ENCODE results near the gene ILDR2. TPM values are rescaled to one million over a fixed set of nuclear protein-coding genes. Genes with fewer than 3 reads are reported as not detected.

Gene ILDR2
- total and polyA plus RNA-seq, 2 donors (not counting 3 experiments of a cell fraction or from before 2014, with no cell fraction given): not detected

DNA sequence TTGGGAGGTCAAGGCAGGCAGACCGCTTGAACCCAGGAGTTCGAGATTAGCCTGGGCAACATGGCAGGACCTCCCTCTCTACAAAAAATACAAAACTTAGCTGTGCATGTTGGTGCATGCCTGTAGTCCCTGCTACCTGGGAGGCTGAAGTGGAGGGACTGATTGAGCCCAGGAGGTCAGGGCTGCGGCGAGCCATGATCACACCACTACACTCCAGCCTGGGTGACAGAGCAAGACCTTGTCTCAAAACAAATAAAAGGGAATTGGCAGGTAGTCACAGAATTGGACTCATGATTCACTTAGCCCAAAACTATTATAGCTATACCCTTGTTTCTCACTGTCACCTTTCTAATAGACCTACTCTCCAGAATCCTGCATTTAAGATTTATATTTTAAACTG is 104.8 kb downstream of the ILDR2 start:
- peaks cover 3 to 8% of the 10 kb centered on the region in 2 experiments for H3K36me3 ChIP-seq (ENCODE audit: control insufficient read depth in 2 of 2, extremely low read depth in 1 of 2, insufficient read depth in 2 of 2, low read length in 2 of 2)
- no peaks in the 10 kb centered on the region for H3K27me3 ChIP-seq (ENCODE audit: control insufficient read depth in 2 of 2, insufficient read depth in 2 of 2, low read length in 2 of 2)
- peaks cover 36% of the 10 kb centered on the region for H3K79me2 ChIP-seq (ENCODE audit: control insufficient read depth, insufficient read depth, low read length)
- H3K9me1 ChIP-seq (replicated peaks; ENCODE audit: control insufficient read depth, extremely low read depth, insufficient read depth, low read length): no peaks in the 10 kb centered on the region
- no peak for TF ChIP-seq POLR2AphosphoS5 (IDR thresholded peaks at IDR 0.05; ENCODE audit: insufficient read depth, low read depth, low read length)
- TF ChIP-seq, protein P1, sequence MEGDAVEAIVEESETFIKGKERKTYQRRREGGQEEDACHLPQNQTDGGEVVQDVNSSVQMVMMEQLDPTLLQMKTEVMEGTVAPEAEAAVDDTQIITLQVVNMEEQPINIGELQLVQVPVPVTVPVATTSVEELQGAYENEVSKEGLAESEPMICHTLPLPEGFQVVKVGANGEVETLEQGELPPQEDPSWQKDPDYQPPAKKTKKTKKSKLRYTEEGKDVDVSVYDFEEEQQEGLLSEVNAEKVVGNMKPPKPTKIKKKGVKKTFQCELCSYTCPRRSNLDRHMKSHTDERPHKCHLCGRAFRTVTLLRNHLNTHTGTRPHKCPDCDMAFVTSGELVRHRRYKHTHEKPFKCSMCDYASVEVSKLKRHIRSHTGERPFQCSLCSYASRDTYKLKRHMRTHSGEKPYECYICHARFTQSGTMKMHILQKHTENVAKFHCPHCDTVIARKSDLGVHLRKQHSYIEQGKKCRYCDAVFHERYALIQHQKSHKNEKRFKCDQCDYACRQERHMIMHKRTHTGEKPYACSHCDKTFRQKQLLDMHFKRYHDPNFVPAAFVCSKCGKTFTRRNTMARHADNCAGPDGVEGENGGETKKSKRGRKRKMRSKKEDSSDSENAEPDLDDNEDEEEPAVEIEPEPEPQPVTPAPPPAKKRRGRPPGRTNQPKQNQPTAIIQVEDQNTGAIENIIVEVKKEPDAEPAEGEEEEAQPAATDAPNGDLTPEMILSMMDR (IDR thresholded peaks at IDR 0.05; ENCODE audit: extremely low read depth in 1 of 2, insufficient read depth in 1 of 2, low read depth in 1 of 2, low read length in 2 of 2): no peak
- TF ChIP-seq EZH2 (IDR thresholded peaks at IDR 0.05; ENCODE audit: borderline replicate concordance, low read depth, low read length, severe bottlenecking): no peak
- FAIRE-seq (no peak), DNase-seq (ENCODE audit: low read depth, low spot score) (no peak)
- BruUV-seq (replicated peaks): no TSS peak
- H3K4me1 ChIP-seq (ENCODE audit: control insufficient read depth, extremely low read depth, insufficient read depth, low read length): peaks cover 7% of the 10 kb centered on the region
- intact Hi-C loops (cut with micrococcal nuclease) (loop anchor here (10.0 kb wide), 1 partner anchor 946 kb away; no protein-coding TSS in a partner anchor), dilution Hi-C loops (cut with MboI; ENCODE audit: extremely low pct_ligation_motif_present, low sequenced_read_pairs) (no loop called here)
- no peaks in the 10 kb centered on the region for H4K20me1 ChIP-seq (replicated peaks; ENCODE audit: control insufficient read depth, extremely low read depth, insufficient read depth, low read length)
- no peaks in the 10 kb centered on the region for H3K9me3 ChIP-seq (replicated peaks; ENCODE audit: control insufficient read depth, insufficient read depth, low read length)
- no peak overlapping the region for H3K9ac ChIP-seq (replicated peaks; ENCODE audit: extremely low read depth, insufficient read depth, low read length)
- no peak overlapping the region for H2AFZ ChIP-seq (ENCODE audit: low read depth, low read length)
- no peak overlapping the region for H3K4me3 ChIP-seq (replicated peaks in 1 of 3; ENCODE audit: insufficient read depth in 1 of 3, low read depth in 1 of 3, low read length in 3 of 3)
- ChIA-PET POLR2A (no interaction called here), CTCF (no interaction called here)
- H3K4me2 ChIP-seq (ENCODE audit: insufficient read depth, low read length): no peak overlapping the region
- H3K27ac ChIP-seq (ENCODE audit: insufficient read depth, low read depth, low read length): no peak overlapping the region

DNA sequence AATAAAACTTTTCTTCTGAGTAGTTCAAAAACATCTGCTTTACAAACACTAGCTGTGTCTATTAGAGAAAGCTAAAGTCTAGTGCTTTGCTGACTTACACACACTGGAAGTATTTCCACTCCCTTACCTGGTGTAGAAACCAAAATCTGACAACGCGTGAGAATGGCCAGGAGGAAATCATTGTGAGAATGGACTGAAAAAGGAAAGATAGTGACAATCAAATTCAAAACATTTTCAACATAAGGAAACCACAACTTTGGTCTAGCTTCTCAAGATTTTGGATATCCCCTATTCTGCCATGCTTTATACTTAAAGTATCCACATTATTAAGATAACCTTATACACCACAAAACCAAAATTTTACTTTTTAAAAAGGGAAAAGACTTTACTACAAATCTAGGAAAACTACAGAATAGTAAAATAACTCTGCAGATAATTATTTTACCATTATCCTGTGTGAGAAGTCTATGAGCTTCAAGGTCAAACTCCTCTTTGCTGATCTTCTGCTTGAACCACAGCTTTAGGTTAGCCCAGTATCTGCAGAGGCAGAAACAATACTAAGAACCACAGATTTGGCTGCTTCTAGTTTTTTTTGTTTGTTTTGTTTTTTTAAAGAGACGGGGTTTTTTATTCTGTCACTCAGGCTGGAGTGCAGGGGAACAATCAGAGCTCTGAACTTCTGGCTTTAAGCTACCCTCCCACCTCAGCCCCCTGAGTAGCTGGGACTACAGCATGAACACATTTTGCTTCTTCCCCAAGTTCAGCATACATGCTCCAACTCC is 105.8 kb downstream of the ILDR2 start:
- TF ChIP-seq, protein P2, sequence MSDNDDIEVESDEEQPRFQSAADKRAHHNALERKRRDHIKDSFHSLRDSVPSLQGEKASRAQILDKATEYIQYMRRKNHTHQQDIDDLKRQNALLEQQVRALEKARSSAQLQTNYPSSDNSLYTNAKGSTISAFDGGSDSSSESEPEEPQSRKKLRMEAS (IDR thresholded peaks at IDR 0.05; ENCODE audit: insufficient read depth, insufficient read length): no peak
- no peak for TF ChIP-seq POLR2AphosphoS5 (IDR thresholded peaks at IDR 0.05; ENCODE audit: insufficient read depth, low read depth, low read length)
- ChIA-PET POLR2A (no interaction called here), CTCF (no interaction called here)
- Histone ChIP-seq H3K4me1 (ENCODE audit: control insufficient read depth, extremely low read depth, insufficient read depth, low read length) (no peaks in the 10 kb centered on the region), H4K20me1 (replicated peaks; ENCODE audit: control insufficient read depth, extremely low read depth, insufficient read depth, low read length) (no peaks in the 10 kb centered on the region), H3K36me3 (ENCODE audit: control insufficient read depth in 2 of 2, extremely low read depth in 1 of 2, insufficient read depth in 2 of 2, low read length in 2 of 2) (peaks cover 3 to 8% of the 10 kb centered on the region in 2 experiments), H3K9me1 (replicated peaks; ENCODE audit: control insufficient read depth, extremely low read depth, insufficient read depth, low read length) (no peaks in the 10 kb centered on the region), H3K4me3 (replicated peaks in 1 of 3; ENCODE audit: insufficient read depth in 1 of 3, low read depth in 1 of 3, low read length in 3 of 3) (no peak overlapping the region), H3K9ac (replicated peaks; ENCODE audit: extremely low read depth, insufficient read depth, low read length) (no peak overlapping the region), H3K79me2 (ENCODE audit: control insufficient read depth, insufficient read depth, low read length) (peaks cover 29% of the 10 kb centered on the region), H2AFZ (ENCODE audit: low read depth, low read length) (no peak overlapping the region), H3K4me2 (ENCODE audit: insufficient read depth, low read length) (no peak overlapping the region), H3K27ac (ENCODE audit: insufficient read depth, low read depth, low read length) (no peak overlapping the region), H3K9me3 (replicated peaks; ENCODE audit: control insufficient read depth, insufficient read depth, low read length) (no peaks in the 10 kb centered on the region), H3K27me3 (ENCODE audit: control insufficient read depth in 2 of 2, insufficient read depth in 2 of 2, low read length in 2 of 2) (no peaks in the 10 kb centered on the region)
- intact Hi-C loops (cut with micrococcal nuclease) (loop anchor here (10.0 kb wide), 1 partner anchor 945 kb away; no protein-coding TSS in a partner anchor), dilution Hi-C loops (cut with MboI; ENCODE audit: extremely low pct_ligation_motif_present, low sequenced_read_pairs) (no loop called here)
- BruUV-seq (replicated peaks): no TSS peak
- FAIRE-seq (no peak), DNase-seq (ENCODE audit: low read depth, low spot score) (no peak)
